GM18505 (cell line): Measurements from ENCODE around the gene CHN1.

ENCODE experiments used
- ATAC-seq: cut with Tn5 transposase; IDR thresholded peaks from one replicate; pipeline ENCODE4 v1.9.1; 2021; ENCODE audit not compliant: unreplicated experiment
- POLR2A ChIP-seq: IDR thresholded peaks from 4 replicates; pipeline ENCODE4 v1.6.1; 2011; ENCODE audit warnings: borderline replicate concordance; ENCODE audit not compliant: insufficient read depth, insufficient read length; ENCODE audit errors: extremely low read depth

The CHN1 gene

GRCh38 chr2:174839662-174840061 is 165.5 kb downstream of the CHN1 start:
- no peak for ATAC-seq

GRCh38 chr2:174836995-174837390 is 168.2 kb downstream of the CHN1 start:
- no peak for TF ChIP-seq POLR2A
- no peak for ATAC-seq

More at GRCh38 chr2:174839662-174840061, 165.5 kb downstream of the CHN1 start:
- no peak for TF ChIP-seq POLR2A

- TF ChIP-seq POLR2A, result no peak
- ATAC-seq, result no peak
These were observed 168.7 kb downstream of the CHN1 start for GRCh38 chr2:174836377-174836994.

DNA sequence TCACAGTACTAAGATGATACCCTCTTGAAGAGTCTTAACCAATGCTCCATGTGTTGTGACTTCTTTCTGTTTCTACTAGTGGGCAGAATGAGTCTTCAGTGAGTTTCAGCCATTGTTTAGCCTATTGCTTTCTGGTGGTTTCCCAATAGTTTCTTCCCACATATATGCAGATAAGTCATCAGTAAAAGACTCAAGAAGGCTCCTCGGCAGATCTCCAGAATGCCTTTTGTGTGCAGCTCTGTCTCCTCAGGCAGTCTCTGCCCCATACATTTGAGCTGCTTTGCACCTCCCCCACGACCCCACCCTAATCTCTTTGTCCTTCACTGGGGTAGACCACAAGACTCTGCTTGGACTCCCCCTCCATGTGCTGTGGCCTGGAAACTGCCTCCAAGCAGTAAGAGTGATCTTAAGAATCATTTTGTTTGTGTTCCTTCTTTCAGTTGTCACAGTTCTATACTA is 169.4 kb downstream of the CHN1 start:
- no peak for ATAC-seq
- no peak for TF ChIP-seq POLR2A

- ATAC-seq, result no peak
- TF ChIP-seq POLR2A, result no peak
These were observed 171.4 kb downstream of the CHN1 start for GRCh38 chr2:174833737-174834136.

DNA sequence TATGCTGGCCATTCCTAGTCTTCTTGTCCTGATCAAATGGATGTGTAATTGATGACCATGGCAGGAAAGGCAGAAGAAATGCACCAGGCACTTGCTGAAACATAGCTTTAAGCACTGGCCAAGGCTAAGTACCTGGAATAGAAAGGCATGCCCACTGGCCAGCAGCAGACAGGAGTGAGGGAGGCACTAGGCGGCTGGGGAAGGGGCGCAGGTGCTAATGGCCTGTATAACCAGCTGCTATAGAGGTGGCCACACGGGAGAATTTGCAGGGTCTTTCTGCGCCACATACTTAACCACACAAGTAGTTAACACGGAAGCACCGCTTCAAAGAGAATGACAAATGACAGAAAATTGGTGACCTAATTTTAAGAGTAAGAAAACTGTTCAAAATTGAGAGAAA is 174.6 kb downstream of the CHN1 start:
- no peak for TF ChIP-seq POLR2A
- ATAC-seq, result no peak

GRCh38 chr2:174829550-174829949 is 175.6 kb downstream of the CHN1 start:
- no peak for ATAC-seq
- no peak for TF ChIP-seq POLR2A

DNA sequence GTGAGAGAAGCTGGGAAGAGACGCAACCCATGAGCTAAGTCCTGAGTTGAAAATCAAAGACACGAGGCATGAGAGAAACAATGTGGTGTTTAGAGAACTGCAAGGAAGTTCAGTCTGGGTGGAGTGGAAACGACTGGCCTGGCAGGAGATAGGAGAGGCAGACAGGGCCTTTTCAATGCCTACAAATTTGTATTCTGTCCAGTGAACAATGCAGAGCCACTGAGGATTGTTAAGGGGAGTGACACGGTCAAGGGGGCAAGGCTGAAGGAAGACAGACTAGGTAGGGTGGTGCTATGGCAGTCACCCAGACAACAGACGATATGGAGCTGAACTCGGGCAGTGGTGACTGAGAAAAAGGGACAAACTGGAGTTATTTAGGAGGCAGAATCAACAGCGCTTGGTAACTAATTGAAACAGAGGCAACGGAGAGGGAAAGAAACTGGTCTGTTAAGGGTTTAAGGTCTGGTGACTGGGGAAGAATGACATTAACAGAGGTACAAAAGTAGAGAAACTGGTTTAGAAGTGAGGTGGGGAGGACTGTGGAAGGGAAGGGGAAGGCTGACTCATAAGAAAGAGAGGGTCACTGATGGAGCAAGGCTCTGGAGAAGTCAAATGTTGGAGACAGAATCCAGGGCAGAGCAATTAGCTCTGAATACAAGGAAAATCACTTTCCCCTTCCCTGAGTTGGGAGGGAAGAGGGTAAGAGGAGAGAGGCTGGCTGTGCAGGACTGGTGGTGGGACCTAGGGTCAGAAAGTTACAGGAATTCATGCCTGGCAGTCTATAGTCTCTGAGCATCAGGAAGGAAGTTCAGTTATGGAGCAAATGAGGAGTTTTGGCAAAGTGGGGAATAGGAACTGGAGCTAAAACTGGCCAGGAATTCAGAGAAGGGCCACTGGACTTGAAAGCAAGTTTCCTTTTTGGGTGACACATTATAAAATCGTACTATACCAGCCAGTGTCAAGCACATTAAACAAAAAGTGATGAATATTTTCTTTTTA is 177.5 kb downstream of the CHN1 start:
- ATAC-seq, result no peak
- TF ChIP-seq POLR2A, result no peak

DNA sequence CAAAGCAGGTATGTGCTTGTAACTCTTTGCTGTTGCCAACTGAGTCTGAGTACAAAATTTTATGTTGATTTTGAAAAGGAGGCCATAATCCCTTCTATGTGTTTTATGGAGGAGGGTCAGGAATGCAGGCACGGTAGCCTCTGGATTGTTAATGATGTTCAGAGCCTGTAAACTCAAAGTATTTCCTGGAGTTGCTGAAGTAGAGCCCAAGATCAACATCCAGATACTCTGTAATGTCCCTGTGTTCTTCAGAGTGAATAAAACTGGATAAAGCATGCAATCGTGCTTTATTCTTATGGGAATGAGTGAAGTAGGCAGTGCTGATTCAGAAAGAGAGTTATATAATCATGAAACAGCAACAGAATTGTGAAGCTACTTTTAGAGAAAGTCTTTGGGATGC is 179.1 kb downstream of the CHN1 start:
- ATAC-seq, result no peak
- TF ChIP-seq POLR2A, result no peak

GRCh38 chr2:174824068-174824467 is 181.1 kb downstream of the CHN1 start:
- ATAC-seq, result no peak
- TF ChIP-seq POLR2A, result no peak

DNA sequence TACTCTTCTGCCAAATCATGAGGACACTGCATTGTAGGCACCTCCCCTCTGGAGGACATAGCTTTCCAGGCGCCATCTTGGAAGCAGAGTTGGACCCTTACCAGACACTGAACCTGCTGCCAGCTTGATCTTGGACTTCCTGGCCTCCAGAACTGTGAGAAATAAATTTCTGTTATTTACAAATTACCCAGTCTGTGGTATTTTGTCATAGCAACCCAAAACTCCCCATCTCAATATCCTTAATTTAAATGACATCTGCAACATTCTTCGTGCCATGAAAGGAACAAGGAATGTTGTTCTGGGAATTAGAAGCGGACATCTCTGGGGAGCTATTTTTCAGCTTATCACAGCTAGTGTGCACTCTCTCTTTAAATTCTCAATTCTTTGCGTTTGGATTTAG is 183.6 kb downstream of the CHN1 start:
- TF ChIP-seq POLR2A, result no peak

DNA sequence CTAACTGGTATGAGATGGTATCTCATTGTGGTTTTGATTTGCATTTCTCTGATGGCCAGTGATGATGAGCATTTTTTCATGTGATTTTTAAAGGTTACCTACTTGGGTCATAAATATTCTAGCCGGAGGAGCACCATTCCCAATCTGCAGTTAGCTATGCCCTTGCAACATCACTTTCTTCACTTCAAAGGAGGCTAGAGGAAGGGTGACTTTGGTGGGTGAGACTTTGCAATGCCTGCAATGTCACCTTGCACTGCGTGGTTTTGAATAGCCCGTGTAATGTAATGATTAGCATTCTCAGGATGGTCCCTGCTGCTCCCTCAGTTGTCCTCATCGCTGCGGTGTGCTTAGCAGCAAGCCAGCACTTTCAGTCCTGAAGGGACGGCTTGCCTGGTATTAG is 184.8 kb downstream of the CHN1 start:
- no peak for ATAC-seq
- no peak for TF ChIP-seq POLR2A

More for the DNA sequence above, 183.6 kb downstream of the CHN1 start:
- ATAC-seq, result no peak

- TF ChIP-seq POLR2A, result no peak
- ATAC-seq, result no peak
These were observed 189.7 kb downstream of the CHN1 start for GRCh38 chr2:174815526-174815925.

DNA sequence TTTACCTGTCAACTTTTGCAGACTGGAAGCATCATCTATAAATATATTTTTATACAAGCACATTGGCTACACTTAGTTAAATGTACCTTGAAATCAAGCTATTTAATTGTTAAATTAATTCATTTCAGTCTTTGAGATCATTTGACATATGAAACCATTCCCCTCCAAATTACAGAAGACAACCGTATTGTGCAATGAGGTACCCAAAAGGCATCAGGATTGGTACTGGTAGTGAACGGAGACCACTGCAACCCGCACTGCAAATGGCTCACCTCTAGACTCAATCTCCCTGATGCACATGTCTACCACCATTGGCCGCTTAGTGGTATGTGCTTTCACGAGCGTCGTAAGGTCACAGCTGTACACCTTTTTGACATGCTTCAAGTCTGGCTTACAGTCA is 193.1 kb downstream of the CHN1 start:
- TF ChIP-seq POLR2A, result no peak
- no peak for ATAC-seq
